ENCODE results near the gene PKP1. TPM values are rescaled to one million over a fixed set of nuclear protein-coding genes. Genes with fewer than 3 reads are reported as not detected.

PKP1 gene
- total and polyA plus RNA-seq, 2 donors (not counting 3 experiments of a cell fraction or from before 2014, with no cell fraction given) = 0.01 TPM; not detected in 1

GRCh38 chr1:201330541-201330940 is 47.2 kb downstream of the PKP1 start:
- no peak overlapping the region for H3K9ac ChIP-seq (replicated peaks; ENCODE audit: extremely low read depth, insufficient read depth, low read length)
- FAIRE-seq (no peak), DNase-seq (ENCODE audit: low read depth, low spot score) (no peak)
- H3K4me2 ChIP-seq (ENCODE audit: insufficient read depth, low read length) = no peak overlapping the region
- H3K79me2 ChIP-seq (ENCODE audit: control insufficient read depth, insufficient read depth, low read length) = no peaks in the 10 kb centered on the region
- H3K9me1 ChIP-seq (replicated peaks; ENCODE audit: control insufficient read depth, extremely low read depth, insufficient read depth, low read length) = no peaks in the 10 kb centered on the region
- H3K27me3 ChIP-seq (ENCODE audit: control insufficient read depth in 2 of 2, insufficient read depth in 2 of 2, low read length in 2 of 2) = peaks cover 0 to 5% of the 10 kb centered on the region in 2 experiments
- dilution Hi-C loops (cut with MboI; ENCODE audit: extremely low pct_ligation_motif_present, low sequenced_read_pairs) (no loop called here), intact Hi-C loops (cut with micrococcal nuclease) (no loop called here)
- no peaks in the 10 kb centered on the region for H3K36me3 ChIP-seq (ENCODE audit: control insufficient read depth in 2 of 2, extremely low read depth in 1 of 2, insufficient read depth in 2 of 2, low read length in 2 of 2)
- TF ChIP-seq GATA2 (IDR thresholded peaks at IDR 0.05; ENCODE audit: insufficient read depth, insufficient read length, low read depth, low read length) (no peak), MAX (IDR thresholded peaks at IDR 0.05; ENCODE audit: insufficient read depth, insufficient read length) (no peak), CTCF (IDR thresholded peaks at IDR 0.05; ENCODE audit: extremely low read depth in 1 of 2, insufficient read depth in 1 of 2, low read depth in 1 of 2, low read length in 2 of 2) (no peak), FOS (IDR thresholded peaks at IDR 0.05; ENCODE audit: borderline replicate concordance, insufficient read depth, low read length) (no peak), POLR2A (IDR thresholded peaks at IDR 0.05; ENCODE audit: low read depth, low read length) (no peak), MYC (IDR thresholded peaks at IDR 0.05; ENCODE audit: low read depth, low read length) (no peak), EZH2 (IDR thresholded peaks at IDR 0.05; ENCODE audit: borderline replicate concordance, low read depth, low read length, severe bottlenecking) (no peak), JUN (IDR thresholded peaks at IDR 0.05; ENCODE audit: borderline replicate concordance, insufficient read depth, insufficient read length, low read depth) (no peak), POLR2AphosphoS5 (IDR thresholded peaks at IDR 0.05; ENCODE audit: insufficient read depth, low read depth, low read length) (no peak)
- ChIA-PET POLR2A (no interaction called here), CTCF (interaction anchor here (2.4 kb wide), 1 partner anchor 18 kb away, joined by 7 read pairs; no protein-coding TSS in a partner anchor)
- H3K9me3 ChIP-seq (replicated peaks; ENCODE audit: control insufficient read depth, insufficient read depth, low read length) = no peaks in the 10 kb centered on the region
- H3K27ac ChIP-seq (ENCODE audit: insufficient read depth, low read depth, low read length) = no peak overlapping the region
- H2AFZ ChIP-seq (ENCODE audit: low read depth, low read length) = no peak overlapping the region
- H3K4me3 ChIP-seq (replicated peaks in 1 of 3; ENCODE audit: insufficient read depth in 1 of 3, low read depth in 1 of 3, low read length in 3 of 3) = no peak overlapping the region
- no peaks in the 10 kb centered on the region for H3K4me1 ChIP-seq (ENCODE audit: control insufficient read depth, extremely low read depth, insufficient read depth, low read length)
- no TSS peak for BruUV-seq (replicated peaks)
- H4K20me1 ChIP-seq (replicated peaks; ENCODE audit: control insufficient read depth, extremely low read depth, insufficient read depth, low read length) = no peaks in the 10 kb centered on the region
